Right atrium auricular region (tissue), 2 donors: ENCODE data around the gene ILK. TPM values are rescaled to one million over a fixed set of nuclear protein-coding genes. Genes with fewer than 3 reads are reported as not detected.

ENCODE experiments used
- DNase-seq: peaks from one replicate; pipeline ENCODE4 v3.0.0-alpha.2; 2019; ENCODE audit warnings: low spot score
- H3K27ac ChIP-seq, 2 donors: fragments of 200-600 bp; sonication (generic); 1 replicate in 1 of 2; 2 replicates in 1 of 2; pipeline ENCODE4 v1.5.1; 2016 to 2019
- H3K27me3 ChIP-seq, 2 donors: fragments of 200-600 bp; sonication (generic); one replicate each; pipeline versions ENCODE4 v1.5.1 to v1.6.0; 2017 to 2019
- H3K36me3 ChIP-seq: fragments of 200-600 bp; sonication (generic); one replicate; pipeline ENCODE4 v1.5.1; 2016
- H3K4me1 ChIP-seq, 2 donors: fragments of 200-600 bp; sonication (generic); one replicate each; pipeline versions ENCODE4 v1.5.1 to v1.6.0; 2017 to 2019
- H3K4me3 ChIP-seq, 2 donors: fragments of 200-600 bp; sonication (generic); 1 replicate in 1 of 2; 2 replicates in 1 of 2; pipeline ENCODE4 v1.5.1; 2017 to 2019; ENCODE audit warnings: mild to moderate bottlenecking in 1 of 2, moderate library complexity in 1 of 2
- H3K9me3 ChIP-seq, 2 donors: fragments of 200-600 bp; sonication (generic); one replicate each; pipeline ENCODE4 v1.5.1; 2019
- CTCF ChIP-seq, 2 donors: fragments of 200-600 bp; sonication (generic); IDR thresholded peaks; one replicate each; pipeline ENCODE4 v1.5.1; 2019; ENCODE audit warnings: antibody characterized with exemption in 2 of 2
- total RNA-seq, 2 donors: library from RNA; depleted of rRNA; stranded (reverse); fragments of >200 nt; gene quantifications; one replicate each; pipeline ENCODE4 v1.1.0, GENCODE V29; 2016

The ILK gene
- total RNA-seq, 2 donors from 2014 or later = 142 to 193 TPM

- peaks cover 0 to 44% of the 10 kb centered on the region in 2 donors for H3K4me1 ChIP-seq
Observed at GRCh38 chr11:6640985-6641701, 37.6 kb downstream of the ILK start.

GRCh38 chr11:6642957-6643356 is 39.4 kb downstream of the ILK start:
- Histone ChIP-seq H3K27me3 (no peaks in the 10 kb centered on the region), H3K36me3 (peaks cover 17% of the 10 kb centered on the region), H3K9me3 (no peaks in the 10 kb centered on the region), H3K4me3 (no peak overlapping the region), H3K27ac (no peak overlapping the region), H3K4me1 (peaks cover 0 to 44% of the 10 kb centered on the region in 2 donors)
- TF ChIP-seq CTCF (IDR thresholded peaks at IDR 0.05) = no peak
- DNase-seq = no peak

More at GRCh38 chr11:6640985-6641701, 37.6 kb downstream of the ILK start:
- Histone ChIP-seq H3K9me3 (no peaks in the 10 kb centered on the region), H3K27me3 (no peaks in the 10 kb centered on the region), H3K4me3 (no peak overlapping the region), H3K27ac (no peak overlapping the region), H3K36me3 (peaks cover 17% of the 10 kb centered on the region)
- TF ChIP-seq CTCF (IDR thresholded peaks at IDR 0.05) = no peak
- no peak for DNase-seq

- H3K27me3 ChIP-seq = no peaks in the 10 kb centered on the region
- peaks cover 0 to 37% of the 10 kb centered on the region in 2 donors for H3K4me1 ChIP-seq
- H3K36me3 ChIP-seq = peaks cover 3% of the 10 kb centered on the region
- H3K4me3 ChIP-seq = peak overlapping the region in 1 of 2 donors; percentile 3
- DNase-seq = peak; percentile 71
- TF ChIP-seq CTCF (IDR thresholded peaks at IDR 0.05) = no peak
- no peaks in the 10 kb centered on the region for H3K9me3 ChIP-seq
- H3K27ac ChIP-seq = peak overlapping the region; percentile 76 to 80
Observed at GRCh38 chr11:6646071-6646470, 42.5 kb downstream of the ILK start.

GRCh38 chr11:6646576-6646917 is 43.0 kb downstream of the ILK start:
- no peak for TF ChIP-seq CTCF (IDR thresholded peaks at IDR 0.05)
- Histone ChIP-seq H3K4me3 (peak overlapping the region in 1 of 2 donors; percentile 3), H3K27me3 (no peaks in the 10 kb centered on the region), H3K9me3 (no peaks in the 10 kb centered on the region), H3K36me3 (no peaks in the 10 kb centered on the region), H3K4me1 (peaks cover 0 to 37% of the 10 kb centered on the region in 2 donors), H3K27ac (peak overlapping the region; percentile 76 to 80)
- DNase-seq = peak; percentile 60

- Histone ChIP-seq H3K27me3 (no peaks in the 10 kb centered on the region), H3K4me3 (no peak overlapping the region), H3K36me3 (no peaks in the 10 kb centered on the region), H3K27ac (peak overlapping the region; percentile 76 to 80), H3K4me1 (peaks cover 0 to 37% of the 10 kb centered on the region in 2 donors), H3K9me3 (no peaks in the 10 kb centered on the region)
- TF ChIP-seq CTCF (IDR thresholded peaks at IDR 0.05) = no peak
- peak; percentile 61 for DNase-seq
Observed at GRCh38 chr11:6646918-6647679, 43.5 kb downstream of the ILK start.
